Glutamatergic neuron (in vitro differentiated cells): ENCODE measurements around the gene FAM81A. TPM values are rescaled to one million over a fixed set of nuclear protein-coding genes. Genes with fewer than 3 reads are reported as not detected.

Experiments used
- DNase-seq: peaks from one replicate; pipeline ENCODE4 v3.0.0; 2022
- H3K27ac Mint-ChIP-seq: one replicate; pipeline ENCODE4 v1.8.0; 2020; ENCODE audit warnings: mild to moderate bottlenecking, mixed read lengths, inconsistent platforms; ENCODE audit not compliant: unreplicated experiment
- H3K27me3 Mint-ChIP-seq: one replicate; pipeline ENCODE4 v1.8.0; 2020; ENCODE audit warnings: mild to moderate bottlenecking, moderate library complexity, mixed read lengths, inconsistent platforms; ENCODE audit not compliant: unreplicated experiment
- H3K36me3 Mint-ChIP-seq: one replicate; pipeline ENCODE4 v1.8.0; 2020; ENCODE audit warnings: mild to moderate bottlenecking, mixed read lengths, inconsistent platforms; ENCODE audit not compliant: unreplicated experiment
- H3K4me1 Mint-ChIP-seq: one replicate; pipeline ENCODE4 v1.8.0; 2020; ENCODE audit warnings: mild to moderate bottlenecking, low read depth, mixed read lengths, inconsistent platforms; ENCODE audit not compliant: unreplicated experiment
- H3K4me3 Mint-ChIP-seq: one replicate; pipeline ENCODE4 v1.8.0; 2020; ENCODE audit warnings: mild to moderate bottlenecking, mixed read lengths, inconsistent platforms; ENCODE audit not compliant: unreplicated experiment
- H3K9me3 Mint-ChIP-seq: one replicate; pipeline ENCODE4 v1.8.0; 2020; ENCODE audit warnings: mild to moderate bottlenecking, moderate library complexity, mixed read lengths, inconsistent platforms; ENCODE audit not compliant: unreplicated experiment
- CTCF ChIP-seq: fragments of 200-600 bp; sonication (generic); IDR thresholded peaks from one replicate; pipeline ENCODE4 v1.5.0; 2021; ENCODE audit not compliant: partially characterized antibody, unreplicated experiment
- total RNA-seq: library from RNA; stranded (reverse); fragmentation: NEBNext Ultra II Directional; extraction: Animal tissue kit (Norgen Biotek cat#: 25700); gene quantifications from one replicate; pipeline ENCODE4 v1.2.1, GENCODE V29; 2021; ENCODE audit not compliant: unreplicated experiment

The FAM81A gene
- total RNA-seq, 1 donor from 2014 or later, result not detected

DNA sequence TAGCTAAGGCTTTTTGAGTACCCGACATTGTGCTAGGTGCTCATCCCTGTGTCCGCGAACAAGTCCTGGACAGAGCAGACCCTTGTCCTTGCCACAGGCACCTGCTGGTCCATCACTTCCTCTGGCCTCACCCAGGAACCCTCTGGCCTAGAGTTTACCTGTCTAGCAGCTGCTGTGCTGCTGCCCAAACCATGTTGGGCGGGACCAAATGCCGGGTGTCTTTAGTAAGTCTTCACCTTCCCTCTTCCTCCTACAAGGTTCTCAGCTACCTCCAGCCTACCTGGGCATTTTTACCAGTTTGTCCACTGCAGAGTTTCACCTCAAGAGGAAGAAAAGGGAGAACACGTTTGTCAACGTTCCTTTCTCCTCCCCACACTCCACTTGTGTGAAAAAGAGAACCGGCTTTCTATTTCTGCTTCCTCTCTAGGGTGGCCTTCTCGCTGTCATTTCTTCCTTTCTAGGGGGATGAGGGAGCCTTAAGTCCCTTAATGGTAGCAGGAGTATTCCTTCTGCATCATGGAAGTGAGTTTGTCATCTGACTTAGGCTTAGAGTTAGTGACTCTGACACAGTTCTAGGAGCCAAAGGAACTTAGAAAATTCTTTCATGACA is 93.2 kb downstream of the FAM81A start:
- H3K27ac Mint-ChIP-seq, result no peak overlapping the region
- no peak for TF ChIP-seq CTCF
- H3K36me3 Mint-ChIP-seq, result no peaks in the 10 kb centered on the region
- no peaks in the 10 kb centered on the region for H3K4me1 Mint-ChIP-seq
- DNase-seq, result no peak
- H3K27me3 Mint-ChIP-seq, result no peaks in the 10 kb centered on the region
- H3K4me3 Mint-ChIP-seq, result no peak overlapping the region
- no peaks in the 10 kb centered on the region for H3K9me3 Mint-ChIP-seq

DNA sequence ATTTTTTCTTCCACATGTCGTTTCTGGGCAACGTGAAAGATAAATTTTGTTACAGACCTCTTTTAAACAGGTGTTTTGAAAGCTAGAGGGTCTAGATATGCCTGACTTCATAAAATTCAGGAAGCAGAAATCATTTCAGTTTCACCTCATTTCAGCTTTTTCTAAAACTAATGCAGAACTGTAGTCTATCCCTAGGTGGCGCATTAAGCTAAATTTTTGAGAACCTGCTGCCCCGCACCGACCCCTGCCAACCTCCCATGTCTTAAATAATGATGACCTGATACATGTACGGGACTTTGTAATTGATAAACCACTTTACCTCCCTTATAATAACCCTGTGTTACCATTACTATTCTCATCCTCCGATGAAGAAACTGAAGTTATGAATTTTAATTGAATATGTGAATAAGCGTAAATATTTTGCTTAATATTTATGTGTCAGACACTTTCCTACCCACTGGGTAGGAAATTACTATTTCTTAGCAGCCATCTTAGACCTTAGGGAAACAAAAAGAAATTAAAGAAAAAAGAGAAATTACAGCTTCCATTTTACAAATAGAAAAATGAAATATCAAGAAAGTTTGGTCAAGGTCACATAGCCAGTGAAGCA is 94.9 kb downstream of the FAM81A start:
- H3K4me1 Mint-ChIP-seq, result no peaks in the 10 kb centered on the region
- peak; percentile 81 for TF ChIP-seq CTCF
- DNase-seq, result peak; percentile 36
- H3K9me3 Mint-ChIP-seq, result no peaks in the 10 kb centered on the region
- no peaks in the 10 kb centered on the region for H3K36me3 Mint-ChIP-seq
- no peak overlapping the region for H3K4me3 Mint-ChIP-seq
- peaks cover 2% of the 10 kb centered on the region for H3K27me3 Mint-ChIP-seq
- H3K27ac Mint-ChIP-seq, result no peak overlapping the region

DNA sequence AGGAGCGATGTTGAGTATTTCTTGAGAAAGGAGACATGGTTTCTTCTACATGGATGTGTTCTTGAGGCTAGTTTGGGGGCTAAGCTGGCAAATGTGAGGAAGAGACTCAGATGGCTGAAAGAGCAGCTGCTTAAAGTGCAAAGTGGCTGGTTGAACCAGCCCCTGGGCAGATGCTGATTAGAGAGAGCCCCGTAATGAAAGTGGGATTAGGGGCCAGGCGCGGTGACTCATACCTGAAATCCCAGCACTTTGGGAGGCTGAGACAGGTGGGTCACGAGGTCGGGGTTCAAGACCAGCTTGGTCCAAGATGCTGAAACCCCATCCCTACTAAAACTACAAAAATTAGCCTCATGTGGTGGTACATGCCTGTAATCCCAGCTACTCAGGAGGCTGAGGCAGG is 98.6 kb downstream of the FAM81A start:
- Mint-ChIP-seq H3K36me3 (no peaks in the 10 kb centered on the region), H3K4me3 (no peak overlapping the region), H3K4me1 (no peaks in the 10 kb centered on the region), H3K27me3 (peaks cover 2% of the 10 kb centered on the region), H3K27ac (no peak overlapping the region), H3K9me3 (no peaks in the 10 kb centered on the region)
- TF ChIP-seq CTCF, result no peak
- no peak for DNase-seq

- Mint-ChIP-seq H3K4me1 (no peaks in the 10 kb centered on the region), H3K27ac (no peak overlapping the region), H3K4me3 (no peak overlapping the region), H3K27me3 (peaks cover 2% of the 10 kb centered on the region), H3K36me3 (no peaks in the 10 kb centered on the region), H3K9me3 (no peaks in the 10 kb centered on the region)
- DNase-seq, result no peak
- no peak for TF ChIP-seq CTCF
Observed at GRCh38 chr15:59537403-59537802, 99.4 kb downstream of the FAM81A start.

GRCh38 chr15:59538494-59538893 is 100.5 kb downstream of the FAM81A start:
- no peak overlapping the region for H3K4me3 Mint-ChIP-seq
- no peak for TF ChIP-seq CTCF
- peaks cover 2% of the 10 kb centered on the region for H3K27me3 Mint-ChIP-seq
- H3K36me3 Mint-ChIP-seq, result no peaks in the 10 kb centered on the region
- no peaks in the 10 kb centered on the region for H3K4me1 Mint-ChIP-seq
- H3K9me3 Mint-ChIP-seq, result no peaks in the 10 kb centered on the region
- DNase-seq, result no peak
- no peak overlapping the region for H3K27ac Mint-ChIP-seq
